ENCODE measurements around the gene PTCD3.

Gene PTCD3

DNA sequence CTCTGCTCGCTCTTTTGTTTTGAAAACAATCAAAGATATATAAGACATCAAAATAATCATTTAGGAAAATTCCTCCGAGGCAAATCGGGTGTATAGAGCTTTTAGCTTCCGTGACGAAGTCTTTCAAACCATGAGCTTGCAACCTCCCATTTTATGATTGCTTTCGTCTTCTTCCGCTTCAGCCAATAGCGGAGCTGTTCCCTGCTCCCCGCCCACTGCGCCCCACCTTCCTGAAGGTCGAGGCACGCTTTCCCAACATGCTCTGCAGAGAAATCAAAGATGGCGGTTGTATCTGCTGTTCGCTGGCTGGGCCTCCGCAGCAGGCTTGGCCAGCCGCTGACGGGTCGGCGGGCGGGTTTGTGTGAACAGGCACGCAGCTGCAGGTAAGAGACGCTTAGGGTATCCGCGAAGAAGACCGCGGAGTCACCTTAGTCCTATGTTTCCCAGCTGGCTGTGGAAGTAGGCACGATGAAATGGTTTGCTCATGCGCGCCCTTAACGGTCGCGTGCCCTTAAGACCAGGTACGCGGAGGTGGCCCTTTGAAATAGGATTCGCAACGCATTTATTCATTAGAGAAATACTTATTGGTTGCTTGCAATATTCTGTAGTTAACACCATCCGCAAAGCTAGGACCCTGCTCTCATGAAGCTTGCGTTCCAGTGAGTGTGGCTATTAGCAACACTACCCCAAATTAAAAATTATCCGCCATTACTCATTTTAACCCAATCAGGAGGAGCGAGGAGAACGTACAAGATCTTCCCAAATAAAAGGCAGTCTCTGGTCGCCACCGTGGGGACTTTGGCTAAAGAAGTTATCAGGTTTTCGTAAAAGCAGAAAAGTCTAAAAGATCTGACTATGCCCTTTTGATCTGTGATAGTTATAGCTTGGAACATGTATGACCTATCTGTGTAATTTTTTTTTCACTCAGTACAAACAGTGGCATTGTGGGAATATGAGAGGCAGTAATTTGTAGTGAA lies at the start of gene PTCD3:
PTCD3 (plus strand) TSS at position 267 of the 977 bp plus-strand sequence; CDS start at position 280, 13 bp downstream.
- Histone ChIP-seq H3K27ac (peak within 1 kb of the TSS; percentile 4 to 94 (median 86)), H3K4me3 (peak within 1 kb of the TSS; percentile 59 to 87 (median 65))

GRCh38 chr2:86056590-86057331 lies 49.3 kb upstream of the PTCD3 start:
- Histone ChIP-seq H3K27ac (no peak overlapping the region), H3K4me3 (no peak overlapping the region)

GRCh38 chr2:86062043-86062442 lies 44.0 kb upstream of the PTCD3 start:
- Histone ChIP-seq H3K27ac (no peak overlapping the region), H3K4me3 (no peak overlapping the region)

GRCh38 chr2:86064006-86064405 lies 42.0 kb upstream of the PTCD3 start:
- Histone ChIP-seq H3K27ac (no peak overlapping the region), H3K4me3 (no peak overlapping the region)

GRCh38 chr2:86065512-86065911 lies 40.5 kb upstream of the PTCD3 start:
- H3K27ac ChIP-seq = peak overlapping the region in 6 of 21 experiments; percentile 1 to 61 (median 30)

GRCh38 chr2:86066007-86066578 lies 39.9 kb upstream of the PTCD3 start:
- Histone ChIP-seq H3K4me3 (no peak overlapping the region), H3K27ac (peak overlapping the region in 4 of 21 experiments; percentile 5 to 61 (median 32))

More at GRCh38 chr2:86065512-86065911, 40.5 kb upstream of the PTCD3 start:
- H3K4me3 ChIP-seq = no peak overlapping the region

DNA sequence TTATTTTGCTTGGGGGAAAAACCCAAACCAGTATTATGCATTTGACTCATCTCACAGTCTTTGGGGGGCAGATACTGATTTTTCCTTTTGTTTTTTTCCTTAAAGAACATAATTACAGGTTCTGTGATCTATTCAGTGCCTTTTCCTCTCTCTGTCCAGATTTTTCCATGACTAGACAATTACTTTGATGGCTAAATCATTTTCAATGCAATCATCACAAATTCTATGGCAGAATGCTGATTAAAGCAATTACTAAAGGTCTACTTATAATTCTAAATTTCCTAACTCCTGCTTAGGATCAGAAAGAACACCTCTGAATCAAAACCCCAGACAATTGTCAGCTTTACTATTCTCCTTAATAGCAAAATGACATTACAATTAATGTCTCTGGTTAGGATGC lies 39.1 kb upstream of the PTCD3 start:
- Histone ChIP-seq H3K4me3 (no peak overlapping the region), H3K27ac (peak overlapping the region in 3 of 21 experiments; percentile 5 to 61 (median 31))

- Histone ChIP-seq H3K4me3 (no peak overlapping the region), H3K27ac (peak overlapping the region in 8 of 21 experiments; percentile 7 to 65 (median 22))
These were observed 37.9 kb upstream of the PTCD3 start for GRCh38 chr2:86068136-86068588.

DNA sequence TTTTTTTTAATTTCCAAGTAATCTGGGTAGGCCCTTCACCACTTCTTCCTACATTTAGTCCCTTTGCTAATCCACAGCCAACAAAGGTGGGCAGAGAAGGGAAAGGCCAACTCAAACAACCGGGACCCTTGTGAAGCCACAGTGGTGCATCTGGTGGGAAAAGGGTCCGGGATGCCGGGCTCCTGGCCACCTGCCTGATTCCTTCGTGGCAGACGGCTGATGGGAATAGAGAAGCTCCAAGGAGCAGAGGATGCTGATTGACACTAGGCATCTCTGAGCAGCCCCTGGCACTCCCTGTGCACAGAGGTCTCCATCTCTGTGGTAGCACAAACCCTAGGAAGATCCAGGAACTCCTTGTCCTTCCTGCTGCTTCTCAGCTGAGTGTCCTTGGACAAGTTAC lies 37.4 kb upstream of the PTCD3 start:
- Histone ChIP-seq H3K4me3 (no peak overlapping the region), H3K27ac (peak overlapping the region in 10 of 21 experiments; percentile 7 to 65 (median 28))

- H3K4me3 ChIP-seq = no peak overlapping the region
- H3K27ac ChIP-seq = peak overlapping the region in 7 of 21 experiments; percentile 18 to 65 (median 34)
These were observed 36.8 kb upstream of the PTCD3 start for GRCh38 chr2:86069091-86069685.

GRCh38 chr2:86069783-86070339 lies 36.2 kb upstream of the PTCD3 start:
- Histone ChIP-seq H3K27ac (peak overlapping the region in 3 of 21 experiments; percentile 21 to 50 (median 41)), H3K4me3 (no peak overlapping the region)

GRCh38 chr2:86070868-86071267 lies 35.2 kb upstream of the PTCD3 start:
- no peak overlapping the region for H3K27ac ChIP-seq
- no peak overlapping the region for H3K4me3 ChIP-seq

DNA sequence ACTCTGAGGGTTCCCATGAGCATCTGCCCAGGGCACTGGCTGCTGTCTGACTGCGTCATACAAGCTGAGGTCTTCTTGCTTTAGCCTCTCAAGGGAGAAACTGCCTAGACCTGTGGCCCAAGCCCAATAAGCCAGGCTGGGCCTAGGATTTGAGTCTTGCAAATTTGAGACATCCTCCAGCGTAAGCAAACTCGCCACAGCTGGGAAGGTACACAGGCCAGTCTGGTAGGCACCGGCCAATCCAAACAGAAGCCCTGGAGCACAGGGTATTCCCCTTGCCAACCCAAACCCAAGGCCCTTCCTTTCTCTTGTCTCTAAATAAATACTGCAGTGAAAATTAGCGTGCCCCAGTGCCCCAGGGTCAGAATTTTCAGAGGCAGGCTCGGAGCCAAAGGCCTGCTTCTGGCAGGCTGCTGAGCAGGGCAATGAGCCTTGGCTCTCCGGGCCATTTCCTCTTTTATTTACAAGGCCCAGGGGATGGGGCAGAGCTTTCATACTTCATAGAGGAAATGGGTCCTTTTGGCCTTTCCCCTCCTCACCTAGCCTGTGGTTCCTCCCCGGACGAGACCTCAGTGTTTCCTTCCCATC lies 33.7 kb upstream of the PTCD3 start:
- peak overlapping the region in 12 of 21 experiments; percentile 3 to 73 (median 55) for H3K27ac ChIP-seq
- no peak overlapping the region for H3K4me3 ChIP-seq

DNA sequence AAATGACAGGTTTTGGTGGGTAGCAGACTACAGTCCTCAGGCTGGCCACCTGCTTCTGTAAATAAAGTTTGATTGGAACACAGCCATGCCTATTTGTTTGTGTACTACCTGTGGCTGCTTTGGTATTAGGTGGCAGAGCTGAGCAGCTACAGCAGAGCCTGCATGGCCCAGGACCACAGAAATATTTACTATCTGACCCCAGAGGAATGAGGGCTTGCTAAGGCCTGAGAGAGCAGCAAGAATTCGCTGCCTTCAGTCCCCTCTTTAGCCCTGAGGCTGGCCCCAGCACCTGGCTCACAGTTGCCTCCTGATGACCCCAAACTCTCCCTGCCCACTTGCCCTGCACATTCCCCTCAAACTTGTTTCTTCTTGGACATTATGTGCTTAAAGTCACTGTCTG lies 32.8 kb upstream of the PTCD3 start:
- H3K27ac ChIP-seq = peak overlapping the region in 4 of 21 experiments; percentile 3 to 73 (median 62)
- H3K4me3 ChIP-seq = no peak overlapping the region

- H3K27ac ChIP-seq = no peak overlapping the region
- no peak overlapping the region for H3K4me3 ChIP-seq
These were observed 31.8 kb upstream of the PTCD3 start for GRCh38 chr2:86074256-86074655.

DNA sequence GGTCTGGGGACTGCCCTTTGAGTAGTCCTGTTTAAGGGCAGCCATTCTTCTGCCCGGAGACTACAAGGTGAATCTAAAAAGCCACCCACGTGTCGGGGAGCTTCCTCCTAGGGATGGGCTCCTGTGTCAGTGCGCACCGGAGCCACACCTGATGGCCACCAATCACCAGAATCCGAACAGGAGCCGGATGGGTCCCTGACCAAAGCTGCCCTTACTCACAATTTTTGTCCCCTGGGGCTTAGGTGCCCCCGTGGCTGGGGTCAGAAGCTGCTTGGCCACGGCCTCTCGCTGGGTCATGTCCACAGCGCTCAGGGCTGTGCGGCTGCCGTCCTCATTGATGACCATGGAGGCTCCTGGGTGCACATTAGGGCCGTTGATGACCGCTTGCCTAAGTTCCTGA lies 31.2 kb upstream of the PTCD3 start:
- Histone ChIP-seq H3K4me3 (no peak overlapping the region), H3K27ac (no peak overlapping the region)

- no peak overlapping the region for H3K4me3 ChIP-seq
- no peak overlapping the region for H3K27ac ChIP-seq
These were observed 30.1 kb upstream of the PTCD3 start for GRCh38 chr2:86075886-86076285.

- Histone ChIP-seq H3K4me3 (no peak overlapping the region), H3K27ac (peak overlapping the region in 2 of 21 experiments; percentile 22 to 78)
These were observed 27.1 kb upstream of the PTCD3 start for GRCh38 chr2:86078774-86079545.

All from skin epidermis (tissue), 12 donors.